Heart left ventricle (tissue), 16 donors: ENCODE data around the gene LYG2. TPM values are rescaled to one million over a fixed set of nuclear protein-coding genes. Genes with fewer than 3 reads are reported as not detected.
A peak's percentile ranks its signal among the peaks of the same experiment; 100 is the strongest.
"Not testable (repeated sequence)": the region's sequence is repeated elsewhere in the genome, so short reads cannot be mapped to it uniquely, and the experiment has no call there.

Experiments used
- ATAC-seq, 4 donors: fragments of 200-7000 bp; cut with Tn5 transposase; one replicate each; pipeline ENCODE4 v1.9.1; 2020 to 2022; ENCODE audit warnings: moderate library complexity in 4 of 4, mild to moderate bottlenecking in 3 of 4, moderate number of reproducible peaks in 1 of 4
- DNase-seq, 5 donors: peaks; one replicate each; pipeline ENCODE4 v3.0.0-alpha.2; 2020
- H3K27ac ChIP-seq, 12 donors: fragments of 200-600 bp; sonication (generic) in 4 of 12; one replicate each; pipeline versions ENCODE4 v1.5.0 to v1.8.0; 2016 to 2022; ENCODE audit warnings: mild to moderate bottlenecking in 2 of 12
- H3K27me3 ChIP-seq, 9 donors: fragments of 200-600 bp; sonication (generic) in 2 of 9; one replicate each; pipeline versions ENCODE4 v1.5.1 to v1.8.0; 2016 to 2022; ENCODE audit warnings: mild to moderate bottlenecking in 3 of 9
- H3K36me3 ChIP-seq, 9 donors: fragments of 200-600 bp; sonication (generic) in 2 of 9; one replicate each; pipeline versions ENCODE4 v1.5.0 to v1.8.0; 2018 to 2022; ENCODE audit warnings: mild to moderate bottlenecking in 2 of 9
- H3K4me1 ChIP-seq, 12 donors: fragments of 200-600 bp; sonication (generic) in 4 of 12; one replicate each; pipeline versions ENCODE4 v1.5.0 to v1.8.0; 2016 to 2022; ENCODE audit warnings: mild to moderate bottlenecking in 3 of 12
- H3K4me3 ChIP-seq, 12 donors: fragments of 200-600 bp; sonication (generic) in 4 of 12; one replicate each; pipeline versions ENCODE4 v1.5.0 to v1.8.0; 2017 to 2022; ENCODE audit warnings: mild to moderate bottlenecking in 9 of 12, moderate library complexity in 4 of 12
- H3K9me3 ChIP-seq, 12 donors: fragments of 200-600 bp; sonication (generic) in 4 of 12; one replicate each; pipeline versions ENCODE4 v1.5.0 to v1.8.0; 2016 to 2022; ENCODE audit warnings: mild to moderate bottlenecking in 1 of 12
- CTCF ChIP-seq, 12 donors: fragments of 200-600 bp; sonication (generic) in 4 of 12; IDR thresholded peaks; one replicate each; pipeline versions ENCODE4 v1.5.0 to v1.8.0; 2018 to 2022; ENCODE audit warnings: antibody characterized with exemption in 12 of 12, mild to moderate bottlenecking in 5 of 12
- POLR2A ChIP-seq, 2 donors: fragments of 450-650 bp; IDR thresholded peaks; one replicate each; pipeline ENCODE4 v1.6.1; 2017; ENCODE audit warnings: antibody characterized with exemption in 2 of 2, mild to moderate bottlenecking in 2 of 2, moderate library complexity in 2 of 2
- WGBS, 4 donors: extraction: QIAGEN DNeasy Blood & Tissue Kit in 2 of 4; methylation state at CpG; one replicate each; pipeline versions ENCODE4 v1.1.5 to v1.1.7; 2013 to 2018; 5-methylcytosine and 5-hydroxymethylcytosine counted together
- intact Hi-C, 10 donors: fragments of 100-400 bp; cut with DNase I; formaldehyde crosslinking; loops; one replicate each; pipeline versions ENCODE4 v1.11.1 to v1.14.2; 2022
- polyA plus RNA-seq, 2 donors: library from polyadenylated mRNA; stranded (reverse); fragments of 200-250 nt; gene quantifications; one replicate each; pipeline ENCODE4 v1.2.3, GENCODE V29; 2013
- total RNA-seq, 9 donors: library from RNA; depleted of rRNA in 2 of 9; stranded (reverse); fragments of >200 nt in 2 of 9; fragmentation: NEBNext Ultra II Directional in 3 of 9; extraction: Animal tissue kit (Norgen Biotek cat#: 25700) in 3 of 9; gene quantifications; one replicate each; pipeline versions ENCODE4 v1.1.0 to v1.2.4, GENCODE V29; 2016 to 2023
- donor health status: ischemic (EF 13 %, LVEDD 7.1; RV severe dilation, severe dysfunction).
- donor health status: healthy with polysubstance abuse.
- donor health status: DM: no; HTN: yes; CAD: no.
- donor health status: DM: no; HTN: no; CAD: no.
- donor health status: ischemic (EF 25% LVEDD 6.9; RV normal size, moderate dysfunction).
- donor health status: ischemic (EF 25% LVEDD 5.7; RV mildly dilated, moderate dysfunction).
- donor health status: healthy.
- donor health status: DM: yes; HTN: yes; CAD: no.
- donor health status: ischemic (EF 35%, LVEDD 5.7; RV mildly dilated, moderate dysfunction).
- donor health status: nonischemic (EF 11% LVEDD 7.7; RV severe dilation, severe dysfunction).
- donor health status: DM: yes; HTN: yes; CAD: no.
- donor health status: PGD.
- donor health status: ischemic (EF 29% LVEDD 5.4; RV normal size, mild dysfunction).
- donor health status: nonischemic (EF 23%, LVEDD 6.1; RV moderate dilation, normal function).

Gene LYG2
- total and polyA plus RNA-seq, 11 donors: not detected

GRCh38 chr2:99285526-99285925 is 30.1 kb upstream of the LYG2 start:
- no peak for ATAC-seq
- H3K27ac ChIP-seq: no peak overlapping the region
- H3K9me3 ChIP-seq: peaks cover 0 to 3% (median 0%) of the 10 kb centered on the region in 12 donors
- H3K4me3 ChIP-seq: no peak overlapping the region
- no peak for DNase-seq
- 91 to 93% (median 92%) methylated on average over 7 of the region's 7 CpGs for WGBS, 4 donors
- TF ChIP-seq CTCF (IDR thresholded peaks at IDR 0.05): no peak
- no peak for TF ChIP-seq POLR2A (IDR thresholded peaks at IDR 0.05)
- intact Hi-C loops: no loop called here
- no peaks in the 10 kb centered on the region for H3K27me3 ChIP-seq
- peaks cover 0 to 37% (median 15%) of the 10 kb centered on the region in 9 donors for H3K36me3 ChIP-seq
- no peaks in the 10 kb centered on the region for H3K4me1 ChIP-seq

DNA sequence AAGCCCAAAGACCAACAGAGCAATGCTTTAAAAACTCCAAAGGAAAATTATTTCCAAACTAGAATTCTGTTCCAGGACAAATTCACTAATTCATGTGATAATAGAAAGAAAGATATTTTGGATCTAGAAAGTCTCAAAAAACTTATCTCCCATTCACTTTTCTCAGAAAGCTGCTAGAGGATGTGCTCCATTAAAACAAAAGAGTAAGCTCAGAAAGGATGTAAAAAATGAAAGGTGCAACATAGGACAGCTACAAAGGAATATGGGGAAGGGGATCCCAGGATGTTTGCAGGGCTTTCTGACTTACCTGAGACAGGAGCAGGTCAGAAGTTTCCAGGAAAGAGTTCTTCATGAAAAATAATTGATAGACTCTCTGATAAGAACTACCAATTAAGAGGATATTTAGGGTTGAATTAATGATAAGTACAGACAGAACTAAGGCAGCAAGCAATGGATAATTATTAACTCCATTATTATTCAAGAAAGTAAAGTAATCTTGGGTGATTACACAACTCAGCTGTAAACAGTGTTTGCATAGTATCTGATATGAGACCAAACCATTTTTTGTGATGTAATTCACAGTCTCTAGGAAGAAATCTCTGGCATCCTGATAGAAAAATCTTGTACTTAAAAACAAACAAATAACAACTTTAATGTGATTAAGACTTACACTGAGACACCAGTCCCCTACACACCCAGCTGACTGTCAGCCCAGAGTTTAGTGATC is 24.7 kb upstream of the LYG2 start:
- Histone ChIP-seq H3K27ac (no peak overlapping the region), H3K4me3 (no peak overlapping the region), H3K27me3 (no peaks in the 10 kb centered on the region), H3K36me3 (peaks cover 0 to 25% (median 10%) of the 10 kb centered on the region in 9 donors), H3K9me3 (peaks cover 0 to 12% (median 2%) of the 10 kb centered on the region in 12 donors), H3K4me1 (no peaks in the 10 kb centered on the region)
- TF ChIP-seq CTCF (IDR thresholded peaks at IDR 0.05): no peak
- no peak for TF ChIP-seq POLR2A (IDR thresholded peaks at IDR 0.05)
- DNase-seq (no peak), ATAC-seq (no peak)
- intact Hi-C loops: no loop called here

GRCh38 chr2:99278793-99279291 is 23.4 kb upstream of the LYG2 start:
- ATAC-seq: peak in 3 of 4 donors; percentile 36 to 42 (median 41)
- WGBS, 4 donors: 84 to 95% (median 93%) methylated on average over 2 of the region's 2 CpGs
- Histone ChIP-seq H3K27me3 (no peaks in the 10 kb centered on the region), H3K36me3 (peaks cover 0 to 13% (median 3%) of the 10 kb centered on the region in 9 donors), H3K9me3 (peaks cover 0 to 12% (median 2%) of the 10 kb centered on the region in 12 donors), H3K27ac (peak overlapping the region in 1 of 12 donors; percentile 43), H3K4me1 (no peaks in the 10 kb centered on the region), H3K4me3 (peak overlapping the region in 2 of 12 donors; percentile 5 to 26)
- intact Hi-C loops: no loop called here
- DNase-seq: no peak
- TF ChIP-seq POLR2A (IDR thresholded peaks at IDR 0.05) (no peak), CTCF (IDR thresholded peaks at IDR 0.05) (no peak)

GRCh38 chr2:99278195-99278765 is 22.8 kb upstream of the LYG2 start:
- DNase-seq, H3K27ac ChIP-seq, ATAC-seq, H3K4me1 ChIP-seq, intact Hi-C loops, H3K27me3 ChIP-seq, H3K4me3 ChIP-seq: not testable (repeated sequence)
- H3K36me3 ChIP-seq: peaks cover 0 to 12% (median 2%) of the 10 kb centered on the region in 9 donors
- 91 to 95% (median 93%) methylated on average over 5 of the region's 5 CpGs for WGBS, 4 donors
- peaks cover 0 to 12% (median 2%) of the 10 kb centered on the region in 12 donors for H3K9me3 ChIP-seq
